ENCODE results near the gene UFD1. TPM values are rescaled to one million over a fixed set of nuclear protein-coding genes. Genes with fewer than 3 reads are reported as not detected.

UFD1 gene
- total and polyA plus RNA-seq, 11 donors, result 28.7 to 80.5 (median 43.0) TPM

DNA sequence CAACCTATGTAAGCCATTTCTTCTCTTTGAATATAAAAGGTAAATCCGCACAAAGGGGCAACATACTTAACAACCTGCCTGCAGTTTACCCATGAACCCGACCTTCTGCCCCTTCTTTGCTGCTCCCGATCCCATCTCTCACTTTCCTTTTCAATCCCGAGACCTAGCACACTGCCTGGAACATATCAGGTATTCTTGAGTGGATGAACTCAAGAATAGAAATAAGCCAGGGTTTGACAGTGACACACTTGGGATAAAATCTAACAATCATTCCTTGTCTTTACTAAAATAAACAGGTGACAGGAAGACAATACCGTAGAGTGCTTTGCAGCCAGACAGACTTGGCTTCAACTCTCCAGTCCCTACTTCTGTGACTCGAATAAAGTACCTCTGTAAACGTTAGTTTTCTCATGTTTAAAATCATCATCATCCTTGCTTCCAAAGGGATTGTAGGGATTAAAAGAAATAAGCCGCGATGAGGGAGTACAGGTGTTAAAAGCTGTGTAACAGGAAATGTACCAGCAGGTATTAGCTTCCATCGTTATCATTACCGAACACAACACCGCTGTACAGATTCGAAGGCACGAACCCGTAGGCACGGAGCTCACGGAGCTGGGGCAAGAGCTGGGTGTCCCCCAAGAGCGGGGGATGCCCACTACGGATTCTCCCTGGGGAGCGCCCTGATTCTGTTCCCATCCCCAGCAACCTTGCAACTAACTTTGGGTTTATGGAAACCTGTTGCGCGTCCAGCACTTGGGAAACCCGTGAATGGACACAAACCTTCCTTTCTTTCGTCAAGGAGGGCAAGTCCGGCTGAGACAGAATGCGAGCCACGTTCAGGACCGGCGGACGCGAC is 720 bp downstream of the UFD1 start:
- peaks cover 6 to 30% (median 22%) of the 10 kb centered on the region in 12 donors for H3K4me1 ChIP-seq
- WGBS, 4 donors, result 1 to 2% (median 1%) methylated on average over 18 to 31 of the region's 31 CpGs
- intact Hi-C loops (cut with DNase I), result loop anchor here in 8 of 10 donors (2.0 to 10.0 kb wide), 10 partner anchors 33 to 523 kb away; partner anchors contain the start of genes CLTCL1 (in 5 of the 8), MRPL40 (in 5 of the 8), HIRA (in 3 of the 8) and ESS2 (in 2 of the 8)

GRCh38 chr22:19477321-19478044 is 1.5 kb downstream of the UFD1 start:
- WGBS, 4 donors, result 22 to 28% (median 26%) methylated on average over 5 of the region's 5 CpGs
- TF ChIP-seq POLR2A (IDR thresholded peaks at IDR 0.05) (no peak), CTCF (IDR thresholded peaks at IDR 0.05) (peak in 7 of 12 donors; percentile 13 to 41 (median 19))
- ATAC-seq, result no peak
- Histone ChIP-seq H3K4me1 (peaks cover 6 to 30% (median 22%) of the 10 kb centered on the region in 12 donors), H3K27ac (peak overlapping the region in 7 of 12 donors; percentile 1 to 99 (median 98)), H3K27me3 (no peaks in the 10 kb centered on the region), H3K4me3 (peak overlapping the region in 11 of 12 donors; percentile 74 to 96 (median 85)), H3K9me3 (no peaks in the 10 kb centered on the region), H3K36me3 (peaks cover 0 to 39% (median 30%) of the 10 kb centered on the region in 9 donors)
- DNase-seq, result no peak
- intact Hi-C loops (cut with DNase I), result loop anchor here in 9 of 10 donors (2.0 to 10.0 kb wide), 11 partner anchors 29 to 523 kb away; partner anchors contain the start of genes CLTCL1 (in 5 of the 9), MRPL40 (in 5 of the 9), HIRA (in 3 of the 9) and ESS2 (in 2 of the 9)

More for the DNA sequence above, 720 bp downstream of the UFD1 start:
- H3K36me3 ChIP-seq, result peaks cover 0 to 31% (median 22%) of the 10 kb centered on the region in 9 donors
- H3K27me3 ChIP-seq, result no peaks in the 10 kb centered on the region
- TF ChIP-seq POLR2A (IDR thresholded peaks at IDR 0.05) (no peak), CTCF (IDR thresholded peaks at IDR 0.05) (no peak)
- peak overlapping the region; percentile 74 to 96 (median 86) for H3K4me3 ChIP-seq
- H3K27ac ChIP-seq, result peak overlapping the region; percentile 94 to 99 (median 98)
- ATAC-seq (no peak), DNase-seq (no peak)
- H3K9me3 ChIP-seq, result no peaks in the 10 kb centered on the region

- DNase-seq (no peak), ATAC-seq (no peak)
- 58 to 73% (median 69%) methylated on average over 3 of the region's 3 CpGs for WGBS, 4 donors
- Histone ChIP-seq H3K4me3 (no peak overlapping the region), H3K27me3 (no peaks in the 10 kb centered on the region), H3K27ac (no peak overlapping the region), H3K9me3 (no peaks in the 10 kb centered on the region), H3K36me3 (peaks cover 0 to 53% (median 45%) of the 10 kb centered on the region in 9 donors), H3K4me1 (peaks cover 6 to 30% (median 22%) of the 10 kb centered on the region in 12 donors)
- intact Hi-C loops (cut with DNase I), result loop anchor here in 8 of 10 donors (2.0 to 10.0 kb wide), 9 partner anchors 27 to 521 kb away; partner anchors contain the start of genes CLTCL1 (in 5 of the 8), HIRA (in 3 of the 8), MRPL40 (in 3 of the 8) and ESS2 (in 2 of the 8)
- TF ChIP-seq CTCF (IDR thresholded peaks at IDR 0.05) (no peak), POLR2A (IDR thresholded peaks at IDR 0.05) (no peak)
Observed at GRCh38 chr22:19476023-19476422, 3.0 kb downstream of the UFD1 start.
